ENCODE measurements around the gene TECPR2. TPM values are rescaled to one million over a fixed set of nuclear protein-coding genes. Genes with fewer than 3 reads are reported as not detected.

The TECPR2 gene
- total RNA-seq, 3 donors from 2014 or later: 19.8 to 25.2 (median 19.9) TPM

GRCh38 chr14:102503641-102504327 lies 141.0 kb downstream of the TECPR2 start:
- no peak overlapping the region for H3K4me3 ChIP-seq
- intact Hi-C loops (cut with DNase I; ENCODE audit: low total_unique reads): no loop called here
- H3K27ac ChIP-seq: peak overlapping the region in 1 of 2 donors; percentile 17
- no peaks in the 10 kb centered on the region for H3K4me1 ChIP-seq
- TF ChIP-seq POLR2AphosphoS5 (IDR thresholded peaks at IDR 0.05): no peak
- TF ChIP-seq POLR2A (IDR thresholded peaks at IDR 0.05): no peak
- TF ChIP-seq, protein P1, sequence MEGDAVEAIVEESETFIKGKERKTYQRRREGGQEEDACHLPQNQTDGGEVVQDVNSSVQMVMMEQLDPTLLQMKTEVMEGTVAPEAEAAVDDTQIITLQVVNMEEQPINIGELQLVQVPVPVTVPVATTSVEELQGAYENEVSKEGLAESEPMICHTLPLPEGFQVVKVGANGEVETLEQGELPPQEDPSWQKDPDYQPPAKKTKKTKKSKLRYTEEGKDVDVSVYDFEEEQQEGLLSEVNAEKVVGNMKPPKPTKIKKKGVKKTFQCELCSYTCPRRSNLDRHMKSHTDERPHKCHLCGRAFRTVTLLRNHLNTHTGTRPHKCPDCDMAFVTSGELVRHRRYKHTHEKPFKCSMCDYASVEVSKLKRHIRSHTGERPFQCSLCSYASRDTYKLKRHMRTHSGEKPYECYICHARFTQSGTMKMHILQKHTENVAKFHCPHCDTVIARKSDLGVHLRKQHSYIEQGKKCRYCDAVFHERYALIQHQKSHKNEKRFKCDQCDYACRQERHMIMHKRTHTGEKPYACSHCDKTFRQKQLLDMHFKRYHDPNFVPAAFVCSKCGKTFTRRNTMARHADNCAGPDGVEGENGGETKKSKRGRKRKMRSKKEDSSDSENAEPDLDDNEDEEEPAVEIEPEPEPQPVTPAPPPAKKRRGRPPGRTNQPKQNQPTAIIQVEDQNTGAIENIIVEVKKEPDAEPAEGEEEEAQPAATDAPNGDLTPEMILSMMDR (IDR thresholded peaks at IDR 0.05): no peak
- no peak for DNase-seq (ENCODE audit: low spot score in 2 of 2)
- no peaks in the 10 kb centered on the region for H3K36me3 ChIP-seq
- H3K9me3 ChIP-seq: no peaks in the 10 kb centered on the region
- H3K27me3 ChIP-seq: no peaks in the 10 kb centered on the region

GRCh38 chr14:102504328-102504999 lies 141.7 kb downstream of the TECPR2 start:
- no peaks in the 10 kb centered on the region for H3K36me3 ChIP-seq
- intact Hi-C loops (cut with DNase I; ENCODE audit: low total_unique reads): no loop called here
- H3K4me1 ChIP-seq: no peaks in the 10 kb centered on the region
- no peaks in the 10 kb centered on the region for H3K27me3 ChIP-seq
- no peak for TF ChIP-seq POLR2A (IDR thresholded peaks at IDR 0.05)
- TF ChIP-seq, protein P1 (IDR thresholded peaks at IDR 0.05): no peak
- TF ChIP-seq POLR2AphosphoS5 (IDR thresholded peaks at IDR 0.05): no peak
- no peak overlapping the region for H3K4me3 ChIP-seq
- no peak overlapping the region for H3K27ac ChIP-seq
- H3K9me3 ChIP-seq: no peaks in the 10 kb centered on the region
- DNase-seq (ENCODE audit: low spot score in 2 of 2): no peak

DNA sequence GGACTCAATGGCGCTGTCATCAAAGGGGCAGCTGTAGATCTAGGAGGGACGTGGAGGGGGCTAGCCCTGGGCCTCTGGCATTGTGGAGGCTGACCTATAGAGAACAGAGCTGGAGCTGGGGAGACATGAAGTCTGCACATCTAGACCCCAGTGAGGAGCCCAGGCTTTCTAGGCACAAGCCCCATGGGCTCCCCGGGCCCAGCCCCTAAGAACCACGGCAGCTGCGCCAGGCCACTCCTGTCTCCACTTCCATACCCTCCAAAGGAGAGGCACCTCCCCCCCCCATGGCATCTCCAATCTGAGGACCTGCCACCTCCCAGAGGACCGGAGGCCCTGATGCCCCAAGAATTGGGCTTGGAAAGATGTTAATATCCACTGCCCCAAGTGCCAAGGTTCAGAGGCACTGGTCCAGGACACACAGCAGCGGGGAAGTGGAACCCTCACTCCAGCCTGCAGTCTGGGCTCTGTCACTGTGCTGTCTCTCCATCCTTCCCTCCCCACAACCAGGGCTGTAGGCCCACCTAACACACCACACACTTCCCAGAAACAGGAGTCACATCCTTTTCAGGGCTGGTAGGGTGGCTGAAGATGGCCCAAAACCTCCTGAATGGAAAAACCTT lies 142.4 kb downstream of the TECPR2 start:
- no peaks in the 10 kb centered on the region for H3K9me3 ChIP-seq
- peaks cover 0 to under 1% of the 10 kb centered on the region in 2 donors for H3K4me1 ChIP-seq
- no peak overlapping the region for H3K4me3 ChIP-seq
- intact Hi-C loops (cut with DNase I; ENCODE audit: low total_unique reads): no loop called here
- no peaks in the 10 kb centered on the region for H3K36me3 ChIP-seq
- no peak overlapping the region for H3K27ac ChIP-seq
- TF ChIP-seq POLR2AphosphoS5 (IDR thresholded peaks at IDR 0.05) (no peak), POLR2A (IDR thresholded peaks at IDR 0.05) (no peak)
- TF ChIP-seq, protein P1 (IDR thresholded peaks at IDR 0.05): no peak
- no peak for DNase-seq (ENCODE audit: low spot score in 2 of 2)
- H3K27me3 ChIP-seq: no peaks in the 10 kb centered on the region

GRCh38 chr14:102505775-102506625 lies 143.3 kb downstream of the TECPR2 start:
- Histone ChIP-seq H3K27ac (no peak overlapping the region), H3K4me1 (peaks cover 2 to 4% of the 10 kb centered on the region in 2 donors), H3K4me3 (no peak overlapping the region), H3K9me3 (no peaks in the 10 kb centered on the region), H3K27me3 (no peaks in the 10 kb centered on the region), H3K36me3 (no peaks in the 10 kb centered on the region)
- TF ChIP-seq POLR2AphosphoS5 (IDR thresholded peaks at IDR 0.05): no peak
- intact Hi-C loops (cut with DNase I; ENCODE audit: low total_unique reads): no loop called here
- no peak for DNase-seq (ENCODE audit: low spot score in 2 of 2)

GRCh38 chr14:102506626-102506925 lies 143.8 kb downstream of the TECPR2 start:
- Histone ChIP-seq H3K36me3 (no peaks in the 10 kb centered on the region), H3K4me1 (peaks cover 2 to 4% of the 10 kb centered on the region in 2 donors), H3K4me3 (no peak overlapping the region), H3K27me3 (no peaks in the 10 kb centered on the region), H3K27ac (no peak overlapping the region), H3K9me3 (no peaks in the 10 kb centered on the region)
- intact Hi-C loops (cut with DNase I; ENCODE audit: low total_unique reads): no loop called here
- TF ChIP-seq POLR2AphosphoS5 (IDR thresholded peaks at IDR 0.05) (no peak), POLR2A (IDR thresholded peaks at IDR 0.05) (no peak)
- TF ChIP-seq, protein P1 (IDR thresholded peaks at IDR 0.05): no peak
- no peak for DNase-seq (ENCODE audit: low spot score in 2 of 2)

Measured in breast epithelium (tissue), 4 donors.